ENCODE results near the gene AMOTL1. TPM values are rescaled to one million over a fixed set of nuclear protein-coding genes. Genes with fewer than 3 reads are reported as not detected.

The AMOTL1 gene
- polyA plus RNA-seq, 3 donors = 39.1 to 49.9 (median 47.3) TPM

Other genes starting within 250 kb of the AMOTL1 start
- 1 to 10 TPM; 5.3 to 5.9 (median 5.3) TPM for gene FUT4, start 224.4 kb upstream of the AMOTL1 start, polyA plus RNA-seq (ENCODE audit: insufficient read length in 3 of 3)
- 1 to 10 TPM; 2.5 to 4.4 (median 3.8) TPM for gene PIWIL4, start 201.0 kb upstream of the AMOTL1 start, polyA plus RNA-seq (ENCODE audit: insufficient read length in 3 of 3)
- 100 to 1,000 TPM; 110 to 131 (median 111) TPM for gene CWC15, start 205.2 kb downstream of the AMOTL1 start, polyA plus RNA-seq (ENCODE audit: insufficient read length in 3 of 3)
- 1 to 10 TPM; 2.0 to 2.1 (median 2.0) TPM for gene KDM4D, start 205.4 kb downstream of the AMOTL1 start, polyA plus RNA-seq (ENCODE audit: insufficient read length in 3 of 3)

Measured in renal cortex interstitium (tissue), 3 donors.